ENCODE data around the gene CFAP100.

CFAP100 gene

DNA sequence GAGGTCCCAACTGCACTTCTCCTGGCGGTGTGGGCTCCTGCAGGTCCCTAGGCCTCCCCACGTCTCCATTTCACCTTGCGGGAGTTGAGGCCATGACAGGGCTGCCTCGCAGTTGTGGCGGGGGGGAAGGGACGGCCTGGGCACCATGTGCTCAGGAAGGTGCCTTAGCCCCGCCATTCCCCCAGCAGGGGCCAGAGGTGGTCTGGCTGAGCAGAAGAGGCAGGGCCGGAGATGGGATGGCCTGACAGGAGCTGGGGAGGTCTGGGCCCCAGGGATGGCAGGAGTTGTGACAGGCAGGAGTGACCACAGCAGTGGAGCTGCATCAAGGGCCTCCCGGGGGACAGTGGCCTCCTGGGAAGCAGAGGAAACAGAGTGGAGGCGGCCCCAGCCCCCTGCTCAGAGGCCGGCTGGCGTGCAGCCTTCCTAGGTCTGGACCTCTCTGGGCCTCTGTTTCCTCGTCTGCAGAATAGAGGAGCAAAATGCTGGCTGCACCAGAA is 18.8 kb upstream of the CFAP100 start:
- no peak for DNase-seq (ENCODE audit: low read depth)

DNA sequence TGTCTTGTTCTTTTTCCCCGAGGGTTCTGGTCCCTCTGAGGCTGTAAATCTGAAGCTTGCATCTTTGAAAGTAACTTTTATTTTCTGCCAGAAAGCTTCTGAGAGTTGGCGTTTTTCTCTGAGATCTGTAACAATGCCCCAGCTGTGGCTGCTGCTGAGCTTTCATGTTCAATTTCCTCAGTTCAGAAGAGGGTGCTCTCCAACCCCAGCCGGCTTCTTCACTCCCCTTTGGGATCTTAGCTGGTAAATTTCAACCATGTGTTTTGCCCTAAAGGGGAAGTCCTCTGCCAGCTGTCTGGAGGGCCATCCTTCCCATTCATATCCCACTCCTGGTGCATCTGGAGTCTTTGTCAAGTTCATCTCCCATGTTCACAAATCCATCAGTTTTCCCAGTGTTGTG is 18.3 kb upstream of the CFAP100 start:
- peak; percentile 23 for DNase-seq (ENCODE audit: low read depth)

DNA sequence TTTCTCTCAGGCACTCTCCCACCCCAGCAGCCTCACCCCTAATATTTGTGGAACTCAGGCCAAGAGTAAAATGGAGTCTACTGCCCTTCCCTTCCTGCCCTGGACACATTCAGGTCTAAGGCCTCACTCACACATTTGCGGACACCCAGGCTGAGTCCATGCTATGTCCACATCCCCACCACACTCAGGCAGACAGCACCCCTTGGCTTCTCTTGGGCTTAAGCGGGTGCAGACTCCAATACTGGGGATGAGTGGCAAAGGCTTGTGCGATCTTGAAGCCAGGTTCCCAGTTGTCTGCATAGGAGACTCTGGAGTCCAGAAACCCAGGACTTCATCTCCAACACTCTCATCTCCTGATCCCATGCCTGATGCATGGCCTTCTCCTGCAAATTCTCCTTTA is 17.5 kb upstream of the CFAP100 start:
- no peak for DNase-seq (ENCODE audit: low read depth)

DNA sequence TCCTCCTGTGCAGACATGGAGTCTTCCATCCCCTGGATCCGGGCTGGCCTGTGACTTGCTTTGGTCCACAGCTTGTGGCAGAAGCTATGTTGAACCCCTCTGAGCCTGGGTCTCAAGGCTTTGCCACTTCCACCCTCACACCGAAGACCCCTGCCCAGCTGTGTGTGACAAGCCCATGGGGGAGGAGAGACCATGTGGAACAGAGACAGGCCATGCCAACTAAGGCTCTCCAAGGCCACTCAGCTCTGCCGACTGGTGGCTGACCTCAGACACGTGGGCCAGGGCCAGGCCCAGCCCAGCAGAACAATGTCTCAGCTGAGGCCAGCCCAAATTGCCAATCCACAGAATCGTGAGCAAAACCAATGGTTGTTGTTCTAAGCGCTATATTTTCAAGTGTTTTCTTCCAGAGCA is 16.4 kb upstream of the CFAP100 start:
- no peak for DNase-seq (ENCODE audit: low read depth)

DNA sequence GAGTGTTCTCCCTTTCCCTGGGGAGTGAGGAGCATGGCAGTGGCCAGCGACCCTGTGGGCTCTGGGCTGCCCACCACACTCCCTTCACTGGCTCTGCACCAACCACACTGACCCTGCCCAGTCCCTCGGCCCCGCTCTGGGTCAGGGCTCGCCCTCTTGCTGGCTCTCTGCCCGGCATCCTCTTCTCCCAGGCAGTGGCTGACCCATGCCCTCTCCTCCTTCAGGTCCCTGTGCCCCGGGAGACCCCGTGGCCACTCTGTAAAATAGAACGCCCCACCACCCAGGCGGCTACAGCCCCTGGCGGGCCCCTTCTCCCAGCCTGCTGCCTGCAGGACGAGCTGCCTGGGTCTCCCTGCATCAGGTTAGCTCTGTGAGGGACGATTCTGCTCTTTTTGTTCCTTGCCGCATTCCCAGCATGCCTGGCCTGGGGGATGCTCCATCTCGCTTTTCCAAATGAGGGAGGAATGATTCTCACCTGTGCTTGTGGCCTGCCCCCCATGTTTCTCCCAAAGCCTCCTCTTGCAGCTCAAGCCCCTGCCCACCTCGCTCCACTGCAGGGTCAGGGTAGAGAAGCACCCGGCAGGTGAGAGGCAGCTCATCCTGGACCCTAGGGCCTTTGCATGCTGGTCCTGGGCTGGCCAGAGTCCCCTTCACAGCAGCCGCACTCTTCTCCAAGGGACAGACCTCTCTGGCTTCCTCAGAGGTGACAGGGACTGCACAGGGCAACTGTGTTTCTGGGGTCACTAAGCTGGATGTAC is 14.5 kb upstream of the CFAP100 start:
- no peak for DNase-seq (ENCODE audit: low read depth)

DNA sequence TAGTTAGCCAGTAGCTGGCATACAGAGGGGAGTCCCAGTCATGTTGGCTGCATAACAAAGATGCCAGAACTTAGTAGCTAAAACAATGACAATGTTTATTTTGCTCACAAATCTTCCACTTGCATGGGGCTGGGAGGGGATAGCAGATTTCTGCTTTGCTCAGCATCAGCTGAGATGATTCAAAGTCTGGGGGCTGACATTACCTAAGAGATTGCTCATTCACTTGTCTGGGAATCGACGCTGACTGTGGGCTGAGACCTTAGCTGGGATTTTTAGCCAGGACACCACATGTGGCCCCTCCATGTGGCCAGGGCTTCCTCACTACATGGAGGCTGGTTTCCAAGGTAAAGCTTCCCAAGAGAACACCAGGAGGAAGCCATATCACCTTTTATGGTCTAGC is 12.7 kb upstream of the CFAP100 start:
- no peak for DNase-seq (ENCODE audit: low read depth)

DNA sequence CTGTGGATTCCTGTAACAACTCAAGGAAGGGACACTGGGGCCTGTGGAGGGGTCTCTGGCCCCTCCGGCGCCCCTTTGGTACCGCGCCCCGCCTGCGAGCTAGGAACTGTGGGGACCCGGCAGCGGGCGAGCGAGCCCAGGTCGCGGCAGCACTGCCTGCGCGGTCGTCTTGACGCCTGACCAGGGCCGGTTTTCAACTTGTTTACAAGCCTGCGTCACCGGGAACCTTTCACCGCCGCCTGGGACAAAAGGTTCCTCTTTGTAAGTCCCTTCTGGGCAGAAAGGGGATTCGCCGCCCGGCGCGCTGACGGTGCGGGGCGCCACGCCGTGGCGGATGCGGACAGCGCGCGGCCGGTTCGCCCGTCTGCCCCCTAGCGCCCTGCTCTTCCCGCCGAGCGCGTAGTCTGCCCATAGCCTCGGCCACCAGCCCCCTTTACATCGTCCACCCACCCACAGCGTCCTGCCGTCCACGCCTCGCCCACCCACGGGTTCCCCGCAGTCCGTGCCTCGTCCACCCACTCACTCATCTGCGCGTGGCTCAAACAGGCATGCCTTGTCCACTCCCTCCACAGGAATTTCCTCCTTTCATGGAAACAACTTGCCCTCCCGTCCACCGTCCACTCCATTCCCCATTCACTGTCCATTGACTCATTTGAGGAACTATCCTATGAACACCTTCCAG is 5.5 kb upstream of the CFAP100 start:
- peak; percentile 93 for DNase-seq (ENCODE audit: low read depth)

DNA sequence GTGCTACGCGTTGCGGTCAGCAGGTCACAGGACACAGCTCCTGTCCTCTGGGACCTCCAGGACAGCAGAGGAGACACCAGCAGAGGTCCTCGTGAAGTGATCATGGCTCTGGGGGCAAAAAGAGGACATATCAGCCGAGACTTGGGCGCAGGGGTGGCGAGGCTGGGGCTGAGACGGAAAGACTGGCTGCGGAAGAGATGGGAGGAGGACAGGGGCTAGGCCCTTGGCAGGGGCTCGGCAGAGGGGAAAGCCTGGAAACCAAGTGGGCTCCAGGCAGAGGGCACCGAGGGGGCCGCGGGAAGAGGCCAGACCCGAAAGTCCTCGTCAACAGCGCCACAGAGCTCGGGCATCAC is 4.9 kb upstream of the CFAP100 start:
- no peak for DNase-seq (ENCODE audit: low read depth)

DNA sequence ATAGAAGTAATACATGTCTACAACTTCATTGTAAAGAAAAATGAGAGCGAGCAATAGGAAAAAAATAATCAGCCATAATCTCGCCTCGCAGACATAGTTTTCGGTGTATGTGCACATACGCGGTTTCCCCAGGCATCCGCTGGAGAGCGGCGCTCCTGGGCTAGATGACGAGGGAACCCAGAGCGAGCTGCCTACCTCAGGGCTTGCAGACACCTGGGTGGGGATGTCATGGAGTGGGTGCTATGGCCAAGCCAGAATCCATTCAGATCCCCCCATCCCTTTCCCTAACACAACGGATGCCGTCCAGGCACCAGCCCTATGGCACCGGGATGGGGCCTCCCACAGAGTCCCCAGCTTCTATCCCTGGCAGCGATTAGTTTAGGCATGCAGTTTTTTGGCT is 4.5 kb upstream of the CFAP100 start:
- DNase-seq (ENCODE audit: low read depth), result no peak

DNA sequence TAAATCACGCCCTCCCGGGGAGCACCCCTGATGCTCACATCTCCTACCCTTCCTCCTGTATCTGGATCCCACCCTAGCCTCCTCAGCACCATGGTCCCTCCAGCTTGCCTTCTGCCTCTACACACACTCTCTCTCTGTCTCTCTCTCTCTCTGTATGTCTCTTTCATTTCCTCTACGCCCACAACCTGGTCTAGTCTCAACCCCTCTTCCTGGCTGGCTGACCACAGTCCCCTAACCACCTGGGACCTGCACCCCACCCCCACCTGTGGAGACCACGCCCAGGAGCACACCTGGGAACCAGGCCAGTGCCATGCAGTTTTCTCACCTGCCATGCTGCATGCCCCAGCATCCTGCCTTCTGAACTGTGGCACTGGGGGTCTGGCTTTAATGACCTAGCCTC is 4.0 kb upstream of the CFAP100 start:
- no peak for DNase-seq (ENCODE audit: low read depth)

DNA sequence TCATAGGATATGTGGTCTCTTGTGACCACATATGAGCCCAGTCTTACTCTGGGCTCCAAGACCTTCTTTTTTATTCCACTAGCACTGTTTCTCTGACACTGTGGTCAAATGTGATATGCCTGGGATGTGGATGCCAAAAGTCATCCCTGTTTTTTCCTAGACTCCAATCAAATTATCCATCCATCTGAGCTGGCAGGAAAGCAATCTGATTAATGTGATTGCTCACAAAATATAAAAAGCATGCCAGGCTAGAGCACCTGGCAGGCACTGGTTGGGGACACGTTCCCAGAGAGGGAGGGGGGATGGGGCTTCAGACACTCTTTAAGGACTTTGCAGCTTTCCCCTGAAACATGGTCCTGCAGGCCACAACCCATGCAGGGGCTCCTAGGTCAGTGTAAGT is 3.1 kb upstream of the CFAP100 start:
- no peak for DNase-seq (ENCODE audit: low read depth)

DNA sequence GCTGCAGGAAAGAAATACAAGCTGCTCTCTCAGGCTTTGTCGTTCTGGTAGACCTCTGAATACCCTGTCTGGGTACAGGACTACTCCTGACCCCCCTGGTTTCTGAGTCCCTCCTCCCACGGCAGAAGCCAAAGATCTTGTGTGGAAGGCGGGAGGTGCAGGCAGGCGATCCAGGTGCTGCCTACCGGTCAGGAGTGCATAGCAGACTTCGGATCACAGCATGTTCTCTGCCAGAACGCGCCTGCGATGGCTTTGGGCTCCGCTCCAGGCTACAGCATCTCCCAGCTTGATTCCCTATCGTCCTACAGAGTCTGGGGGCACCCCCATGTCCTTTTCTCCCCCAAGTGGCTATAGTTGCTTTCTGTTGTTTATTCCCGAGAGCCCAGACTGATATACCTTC is 2.5 kb upstream of the CFAP100 start:
- no peak for DNase-seq (ENCODE audit: low read depth)

DNA sequence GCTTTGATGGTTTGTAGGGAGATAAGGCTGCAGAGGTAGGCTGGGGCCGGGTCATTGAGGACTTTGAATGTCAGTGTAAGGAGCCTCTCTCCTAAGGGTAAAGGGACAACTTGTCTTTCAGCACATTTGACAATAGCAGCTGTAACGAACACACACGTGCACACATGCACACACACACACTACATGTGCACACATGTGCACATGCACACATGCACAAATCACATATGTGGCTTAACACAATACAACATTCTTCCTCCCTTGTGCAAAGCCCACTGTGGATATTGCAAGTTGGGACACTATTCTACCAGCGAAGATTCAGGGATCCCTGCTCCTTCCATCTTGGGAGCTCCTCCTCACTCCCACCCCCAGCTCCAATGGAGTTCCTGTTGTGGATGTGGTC is 1.1 kb upstream of the CFAP100 start:
- DNase-seq (ENCODE audit: low read depth), result no peak

DNA sequence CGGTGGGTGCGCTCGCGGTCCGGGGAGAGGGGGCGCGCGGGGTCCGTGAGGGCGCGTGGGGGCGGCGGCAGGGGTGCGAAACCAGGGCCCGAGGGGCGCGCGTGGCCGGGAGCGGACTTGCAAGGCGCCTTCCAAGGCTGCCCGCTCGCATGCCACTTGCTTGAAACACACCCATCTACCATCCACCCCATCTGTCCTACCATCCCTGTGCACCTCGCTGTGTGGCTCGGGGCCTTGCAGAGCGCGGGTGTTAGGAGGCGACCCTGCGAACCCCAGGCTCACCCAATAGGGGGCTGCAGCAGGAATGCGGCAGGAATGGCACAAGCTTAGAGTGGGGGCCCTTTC is 240 bp downstream of the CFAP100 start:
- no peak for DNase-seq (ENCODE audit: low read depth)

DNA sequence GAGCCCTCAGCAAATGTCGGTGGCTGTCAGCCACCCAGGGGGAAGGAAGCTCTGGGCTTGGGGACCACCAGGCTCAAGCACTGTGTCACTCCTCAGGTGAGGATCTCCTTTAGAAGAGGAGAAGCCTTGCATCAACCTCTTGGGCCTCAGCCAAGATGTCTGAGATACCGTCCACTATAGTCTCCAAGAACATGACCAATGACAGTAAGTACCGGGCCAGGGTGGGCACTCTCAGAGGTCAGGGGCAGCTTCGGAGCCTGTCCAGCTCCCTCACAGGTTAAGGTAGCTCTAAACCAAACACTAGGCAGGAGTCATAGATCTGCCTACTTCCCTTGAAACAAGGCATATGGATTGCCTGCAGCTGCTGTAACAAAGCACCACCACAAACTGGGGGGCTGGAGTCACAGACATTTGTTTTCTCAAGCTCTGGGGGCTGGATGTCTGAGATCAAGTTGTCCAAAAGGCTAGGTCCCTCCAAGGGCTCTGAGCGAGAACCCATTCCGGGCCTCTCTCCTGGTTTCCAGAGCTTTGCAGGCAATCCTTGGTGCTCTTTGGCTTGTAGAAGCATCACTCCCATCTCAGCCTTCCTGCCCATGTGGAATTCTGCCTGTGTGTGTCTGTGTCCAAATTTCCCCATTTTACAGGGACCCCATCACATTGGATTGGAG is 1.3 kb downstream of the CFAP100 start:
- no peak for DNase-seq (ENCODE audit: low read depth)

DNA sequence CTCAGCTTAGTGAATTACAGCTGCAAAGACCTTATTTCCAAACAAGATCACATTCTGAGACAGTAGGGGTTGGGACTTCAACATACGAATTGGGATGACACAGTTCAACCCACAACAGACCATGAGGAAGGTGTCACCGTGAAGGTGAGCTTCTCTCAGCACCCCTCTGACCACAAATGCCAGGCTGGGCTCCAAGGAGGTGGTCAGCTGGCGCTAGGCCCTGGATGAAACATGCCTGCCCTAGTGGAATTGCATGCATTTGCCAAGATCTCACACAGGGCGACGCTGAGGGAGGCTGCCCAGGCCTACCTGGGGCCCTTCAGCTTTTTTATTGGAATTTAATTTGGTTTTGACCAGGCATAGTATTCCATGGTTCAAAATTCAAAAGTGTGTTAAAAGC is 1.8 kb downstream of the CFAP100 start:
- no peak for DNase-seq (ENCODE audit: low read depth)

DNA sequence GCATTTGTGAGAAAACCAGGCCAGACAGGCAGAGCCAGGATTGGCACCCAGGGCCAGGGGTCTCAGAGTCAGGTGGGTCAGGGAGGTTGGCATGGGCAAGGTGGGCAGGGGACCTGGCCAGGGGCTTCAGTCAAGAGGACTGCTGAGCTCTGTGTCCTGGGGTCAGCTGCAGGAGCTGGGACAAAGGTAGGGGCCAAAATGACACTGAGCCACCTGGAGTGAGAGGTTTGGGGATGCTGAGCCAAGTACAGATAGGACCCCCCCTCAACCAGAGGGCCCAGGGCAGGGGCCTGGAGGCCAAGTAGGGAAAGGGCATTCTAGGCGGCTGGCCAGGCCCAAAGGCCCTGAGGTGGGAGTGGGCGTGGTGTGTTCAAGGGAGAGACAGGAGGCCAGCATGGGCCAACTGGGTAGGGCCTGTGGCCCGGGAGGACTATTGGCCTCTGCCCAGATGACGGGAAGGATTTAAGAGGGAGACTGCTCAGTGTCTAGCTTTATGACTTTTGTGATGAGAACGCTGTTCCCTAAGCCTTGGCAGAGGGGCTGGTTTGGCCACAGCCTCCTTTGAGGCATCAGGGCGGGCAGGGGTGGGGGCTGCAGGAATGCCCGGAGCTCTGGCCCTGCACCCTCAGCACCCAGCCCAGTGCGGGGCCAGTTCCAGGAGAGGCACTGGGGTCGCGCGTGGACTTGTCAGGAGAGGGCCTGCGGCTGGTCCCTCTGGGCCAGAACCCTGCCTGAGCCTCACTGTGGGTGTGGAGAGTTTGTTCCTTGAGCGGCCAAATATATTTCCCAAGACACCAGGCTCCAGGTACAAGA is 3.1 kb downstream of the CFAP100 start:
- DNase-seq (ENCODE audit: low read depth), result no peak

DNA sequence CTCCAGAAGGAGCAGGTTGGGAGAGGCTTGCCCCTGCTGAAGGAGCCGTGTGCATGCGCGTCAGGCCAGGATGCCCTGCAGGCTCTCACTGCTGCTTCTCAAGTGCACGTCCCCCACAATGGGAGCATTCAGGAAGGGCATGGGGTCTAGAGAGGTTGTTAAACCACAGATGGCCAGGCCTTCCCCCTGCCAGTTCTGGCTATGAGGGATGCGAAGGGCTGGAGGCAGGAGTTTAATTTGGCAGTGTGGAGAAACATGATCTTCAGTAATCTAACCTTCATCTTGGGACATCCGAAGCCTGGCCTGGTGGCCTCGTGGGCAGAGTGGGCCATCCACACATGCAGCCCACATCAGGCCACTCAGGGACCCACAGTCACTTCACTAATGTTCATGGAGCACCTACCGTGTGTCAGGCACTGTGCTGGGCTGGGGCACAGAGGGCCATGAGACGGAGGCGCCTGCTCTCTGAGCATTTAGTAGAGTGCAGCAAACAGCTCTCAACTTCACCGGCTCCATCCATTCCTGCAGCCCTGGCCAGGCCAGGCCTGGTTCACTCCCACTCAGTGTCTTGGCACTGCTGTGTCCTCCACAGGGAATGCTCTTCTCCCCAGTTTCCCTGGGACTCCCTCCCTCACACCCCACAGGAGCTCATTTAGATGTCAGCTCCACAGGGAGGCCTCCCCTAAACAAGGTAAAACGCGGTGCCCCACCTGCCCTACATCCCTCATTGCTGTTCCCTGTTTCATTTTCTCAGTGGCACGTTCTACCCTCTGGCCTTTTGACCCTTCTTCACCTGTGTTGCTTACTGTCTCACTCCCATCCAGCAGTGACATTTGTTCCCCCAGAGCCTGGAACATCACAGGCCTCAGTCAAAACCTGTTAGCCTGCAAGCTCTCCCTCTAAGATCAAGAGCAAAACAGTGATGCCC is 4.0 kb downstream of the CFAP100 start:
- DNase-seq (ENCODE audit: low read depth), result no peak

DNA sequence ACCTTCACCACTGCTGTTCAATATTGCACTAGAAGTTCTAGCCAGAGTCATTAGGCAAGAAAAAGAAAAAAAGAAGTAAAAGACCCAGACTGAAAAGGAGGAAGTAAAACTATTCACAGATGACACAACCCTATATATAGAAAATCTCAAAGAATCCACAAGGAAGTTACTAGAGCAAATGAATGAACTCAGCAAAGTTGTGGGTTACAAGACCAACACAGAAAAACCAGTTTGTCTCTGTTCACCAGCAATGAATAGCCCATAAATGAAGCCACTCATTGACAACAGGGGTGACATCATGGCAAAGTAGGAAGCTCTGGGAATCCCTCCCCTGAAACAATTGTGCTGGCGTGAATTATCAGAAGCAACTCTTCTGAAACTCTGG is 4.6 kb downstream of the CFAP100 start:
- DNase-seq (ENCODE audit: low read depth), result no peak

DNA sequence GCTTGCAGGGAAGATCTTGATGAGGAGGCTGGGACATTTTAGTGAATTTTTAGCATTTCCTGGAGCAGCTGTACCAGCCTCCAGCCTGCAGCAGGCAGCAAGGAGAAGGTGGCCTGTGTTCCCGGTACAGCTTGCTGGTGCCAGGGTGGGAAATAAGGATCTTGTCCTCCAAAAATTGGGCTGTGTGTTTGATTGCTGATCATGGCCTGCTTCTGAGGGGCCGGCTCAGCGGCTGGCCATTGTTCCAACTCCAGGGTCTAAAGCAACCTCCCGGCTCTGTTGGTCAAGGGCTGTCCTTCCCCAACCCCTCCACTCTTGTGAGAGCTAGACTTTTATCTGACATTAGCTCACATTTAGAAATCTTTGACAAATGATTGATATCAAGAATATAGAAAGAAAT is 5.0 kb downstream of the CFAP100 start:
- no peak for DNase-seq (ENCODE audit: low read depth)

DNA sequence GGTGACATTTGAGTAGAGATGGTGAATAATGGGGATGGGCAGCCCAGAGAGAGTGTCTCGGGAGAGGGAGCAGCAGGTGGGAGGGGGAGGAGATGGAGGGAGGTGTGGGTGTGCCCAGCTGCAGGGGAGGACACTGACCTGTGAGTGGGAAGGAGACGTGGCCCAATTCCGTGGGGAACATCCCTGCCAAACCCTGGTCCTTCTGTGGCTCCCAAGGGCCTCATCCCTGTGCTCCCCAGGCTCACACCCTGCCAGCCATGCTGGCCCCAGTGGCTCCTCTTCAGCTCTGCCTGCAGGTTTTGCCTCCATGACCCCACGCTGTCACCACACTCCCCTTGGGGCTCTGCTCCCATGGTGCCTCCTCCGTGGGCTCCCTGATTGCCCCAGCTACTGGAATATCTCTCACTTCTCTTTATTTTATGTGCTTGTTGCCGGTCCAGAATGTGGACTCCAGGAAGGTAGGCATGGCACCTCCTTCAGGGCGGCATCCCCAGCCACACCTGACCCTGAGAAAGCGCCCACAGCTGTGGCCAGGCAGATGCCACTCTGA is 7.0 kb downstream of the CFAP100 start:
- DNase-seq (ENCODE audit: low read depth), result no peak

Data from fibroblast of gingiva (primary cell).